Tibial nerve (tissue), 4 donors: ENCODE results near the gene SLC2A14. TPM values are rescaled to one million over a fixed set of nuclear protein-coding genes. Genes with fewer than 3 reads are reported as not detected.
"Not testable (repeated sequence)": the region's sequence is repeated elsewhere in the genome, so short reads cannot be mapped to it uniquely, and the experiment has no call there.

ENCODE experiments used
- DNase-seq, 2 donors: peaks; one replicate each; pipeline ENCODE4 v3.0.0-alpha.2; 2019; ENCODE audit warnings: low spot score in 2 of 2
- H3K27ac ChIP-seq, 4 donors: fragments of 200-600 bp; sonication (generic) in 3 of 4; one replicate each; pipeline ENCODE4 v1.5.1; 2017 to 2019; ENCODE audit warnings: mild to moderate bottlenecking in 1 of 4
- H3K27me3 ChIP-seq, 2 donors: fragments of 200-600 bp; sonication (generic) in 1 of 2; one replicate each; pipeline versions ENCODE4 v1.5.1 to v1.6.0; 2017 to 2019
- H3K36me3 ChIP-seq, 3 donors: fragments of 200-600 bp; sonication (generic); one replicate each; pipeline ENCODE4 v1.5.1; 2018 to 2019
- H3K4me1 ChIP-seq, 4 donors: fragments of 200-600 bp; sonication (generic) in 3 of 4; one replicate each; pipeline ENCODE4 v1.5.1; 2017 to 2019
- H3K4me3 ChIP-seq, 4 donors: fragments of 200-600 bp; sonication (generic) in 3 of 4; one replicate each; pipeline ENCODE4 v1.5.1; 2017 to 2019; ENCODE audit warnings: mild to moderate bottlenecking in 1 of 4, moderate library complexity in 1 of 4
- H3K9me3 ChIP-seq, 4 donors: fragments of 200-600 bp; sonication (generic) in 3 of 4; one replicate each; pipeline ENCODE4 v1.5.1; 2017 to 2019
- EP300 ChIP-seq, 2 donors: sonication (generic); formaldehyde crosslinking; IDR thresholded peaks; one replicate each; pipeline ENCODE4 v1.6.1; 2017; ENCODE audit warnings: antibody characterized with exemption in 2 of 2, mild to moderate bottlenecking in 1 of 2
- POLR2A ChIP-seq, 2 donors: fragments of 450-650 bp; IDR thresholded peaks; one replicate each; pipeline ENCODE4 v1.6.1; 2017; ENCODE audit warnings: antibody characterized with exemption in 2 of 2, mild to moderate bottlenecking in 2 of 2, moderate library complexity in 2 of 2
- WGBS, 2 donors: methylation state at CpG; one replicate each; pipeline ENCODE4 v1.1.5; 2018; 5-methylcytosine and 5-hydroxymethylcytosine counted together
- total RNA-seq, 4 donors: library from RNA; depleted of rRNA; stranded (reverse); fragments of >200 nt; gene quantifications; one replicate each; pipeline ENCODE4 v1.1.0, GENCODE V29; 2016
- TF ChIP-seq, protein P1 (sequence below), 5 experiments: fragments of 200-600 bp in 3 of 5; fragments of 450-650 bp in 2 of 5; sonication (generic) in 3 of 5; IDR thresholded peaks; one replicate each; pipeline ENCODE4 v1.5.1; 2016 to 2019; ENCODE audit warnings: antibody characterized with exemption in 5 of 5, mild to moderate bottlenecking in 3 of 5, moderate library complexity in 2 of 5

The SLC2A14 gene
- total RNA-seq, 4 donors from 2014 or later: 3.7 to 26.7 (median 4.4) TPM; not detected in 1

DNA sequence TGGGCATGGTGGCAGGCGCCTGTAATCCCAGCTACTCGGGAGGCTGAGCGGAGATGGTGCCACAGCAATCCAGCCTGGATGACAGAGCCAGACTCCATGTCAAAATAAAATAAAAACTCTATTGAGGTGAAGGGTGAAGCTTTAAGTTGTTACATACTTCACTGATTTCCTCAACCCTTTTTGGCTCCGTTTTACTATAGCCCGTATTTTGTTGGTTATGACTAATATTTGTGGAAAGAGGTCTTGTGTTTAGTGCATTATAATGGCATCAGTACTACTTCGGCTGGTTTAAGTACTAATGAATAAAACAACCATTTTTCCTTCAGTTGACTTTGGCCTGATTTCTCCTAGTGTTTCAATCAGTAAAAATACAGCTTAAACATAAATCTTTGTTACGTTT is 27.0 kb upstream of the SLC2A14 start:
- H3K36me3 ChIP-seq: no peaks in the 10 kb centered on the region
- H3K27ac ChIP-seq: no peak overlapping the region
- TF ChIP-seq, protein P1, sequence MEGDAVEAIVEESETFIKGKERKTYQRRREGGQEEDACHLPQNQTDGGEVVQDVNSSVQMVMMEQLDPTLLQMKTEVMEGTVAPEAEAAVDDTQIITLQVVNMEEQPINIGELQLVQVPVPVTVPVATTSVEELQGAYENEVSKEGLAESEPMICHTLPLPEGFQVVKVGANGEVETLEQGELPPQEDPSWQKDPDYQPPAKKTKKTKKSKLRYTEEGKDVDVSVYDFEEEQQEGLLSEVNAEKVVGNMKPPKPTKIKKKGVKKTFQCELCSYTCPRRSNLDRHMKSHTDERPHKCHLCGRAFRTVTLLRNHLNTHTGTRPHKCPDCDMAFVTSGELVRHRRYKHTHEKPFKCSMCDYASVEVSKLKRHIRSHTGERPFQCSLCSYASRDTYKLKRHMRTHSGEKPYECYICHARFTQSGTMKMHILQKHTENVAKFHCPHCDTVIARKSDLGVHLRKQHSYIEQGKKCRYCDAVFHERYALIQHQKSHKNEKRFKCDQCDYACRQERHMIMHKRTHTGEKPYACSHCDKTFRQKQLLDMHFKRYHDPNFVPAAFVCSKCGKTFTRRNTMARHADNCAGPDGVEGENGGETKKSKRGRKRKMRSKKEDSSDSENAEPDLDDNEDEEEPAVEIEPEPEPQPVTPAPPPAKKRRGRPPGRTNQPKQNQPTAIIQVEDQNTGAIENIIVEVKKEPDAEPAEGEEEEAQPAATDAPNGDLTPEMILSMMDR (IDR thresholded peaks at IDR 0.05): no peak
- TF ChIP-seq POLR2A (IDR thresholded peaks at IDR 0.05): no peak
- no peak for TF ChIP-seq EP300 (IDR thresholded peaks at IDR 0.05)
- no peak for DNase-seq
- H3K27me3 ChIP-seq: no peaks in the 10 kb centered on the region
- no peaks in the 10 kb centered on the region for H3K9me3 ChIP-seq
- no peaks in the 10 kb centered on the region for H3K4me1 ChIP-seq
- H3K4me3 ChIP-seq: no peak overlapping the region
- 78% methylated on average over 7 of the region's 7 CpGs for WGBS, 2 donors

DNA sequence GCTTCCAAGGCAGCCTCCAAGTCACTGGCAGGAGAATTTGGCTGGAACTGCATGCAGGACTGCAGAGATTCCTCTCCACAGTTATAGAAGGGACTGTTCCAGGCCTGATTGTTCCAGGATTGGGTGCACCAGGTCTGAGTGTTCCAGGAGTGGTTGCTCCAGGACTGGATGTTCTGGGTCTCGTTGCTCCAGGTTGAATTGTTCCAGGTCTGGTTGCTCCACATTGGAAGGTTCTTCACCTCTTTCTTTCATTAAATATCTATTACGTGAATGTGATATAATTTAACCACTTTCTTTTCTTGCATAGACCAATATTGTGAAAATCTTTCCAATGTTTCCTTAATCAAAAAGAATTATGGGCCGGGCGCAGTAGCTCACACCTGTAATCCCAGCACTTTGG is 24.0 kb upstream of the SLC2A14 start:
- not testable (repeated sequence) for H3K27ac ChIP-seq, H3K27me3 ChIP-seq, H3K36me3 ChIP-seq, H3K4me3 ChIP-seq, H3K4me1 ChIP-seq, DNase-seq, H3K9me3 ChIP-seq
- WGBS, 2 donors: 88 to 90% methylated on average over 4 of the region's 4 CpGs

DNA sequence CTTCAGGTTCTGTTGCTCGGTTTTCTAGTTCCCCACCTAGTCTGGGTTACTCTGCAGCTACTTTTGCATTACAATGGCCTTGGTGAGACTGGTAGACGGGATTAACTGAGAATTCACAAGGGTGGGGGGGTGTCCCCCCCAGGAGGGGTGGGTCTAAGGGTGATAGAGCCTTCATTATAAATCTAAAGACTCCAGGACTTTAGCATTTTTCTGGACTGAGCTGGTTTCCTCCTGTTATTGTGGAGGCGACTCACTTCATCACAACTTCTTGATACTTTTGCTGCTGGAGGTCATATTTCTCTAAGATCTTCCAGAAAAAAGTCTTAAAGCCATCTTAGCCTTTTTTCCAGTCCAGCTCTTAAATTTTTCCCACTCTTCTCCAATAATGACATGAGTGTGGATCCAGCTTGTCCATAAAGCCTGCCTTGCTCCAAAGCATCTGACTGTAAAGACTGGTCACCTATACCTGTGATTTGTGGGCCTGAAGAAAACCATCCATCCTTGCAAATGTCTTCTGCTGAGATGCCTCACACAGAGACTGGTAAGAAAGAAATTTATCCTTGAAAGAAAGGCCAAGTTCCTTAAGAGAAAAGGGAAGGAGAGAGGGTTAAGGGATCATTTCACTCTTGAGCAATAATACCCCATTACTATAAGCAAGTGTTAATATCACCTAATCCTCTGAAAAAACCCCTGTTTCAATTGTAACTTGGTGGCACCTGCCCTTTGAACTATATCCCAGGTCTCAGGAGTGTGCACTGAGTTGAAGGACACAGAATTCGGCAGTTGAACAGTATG is 19.7 kb upstream of the SLC2A14 start:
- WGBS, 2 donors: 68 to 75% methylated on average over 4 of the region's 4 CpGs
- H3K27me3 ChIP-seq: no peaks in the 10 kb centered on the region
- H3K9me3 ChIP-seq: no peaks in the 10 kb centered on the region
- H3K4me1 ChIP-seq: peaks cover 0 to 7% (median 0%) of the 10 kb centered on the region in 4 donors
- no peak for DNase-seq
- no peak overlapping the region for H3K4me3 ChIP-seq
- no peak overlapping the region for H3K27ac ChIP-seq
- TF ChIP-seq POLR2A (IDR thresholded peaks at IDR 0.05): no peak
- TF ChIP-seq EP300 (IDR thresholded peaks at IDR 0.05): no peak
- TF ChIP-seq, protein P1 (IDR thresholded peaks at IDR 0.05): no peak
- no peaks in the 10 kb centered on the region for H3K36me3 ChIP-seq

DNA sequence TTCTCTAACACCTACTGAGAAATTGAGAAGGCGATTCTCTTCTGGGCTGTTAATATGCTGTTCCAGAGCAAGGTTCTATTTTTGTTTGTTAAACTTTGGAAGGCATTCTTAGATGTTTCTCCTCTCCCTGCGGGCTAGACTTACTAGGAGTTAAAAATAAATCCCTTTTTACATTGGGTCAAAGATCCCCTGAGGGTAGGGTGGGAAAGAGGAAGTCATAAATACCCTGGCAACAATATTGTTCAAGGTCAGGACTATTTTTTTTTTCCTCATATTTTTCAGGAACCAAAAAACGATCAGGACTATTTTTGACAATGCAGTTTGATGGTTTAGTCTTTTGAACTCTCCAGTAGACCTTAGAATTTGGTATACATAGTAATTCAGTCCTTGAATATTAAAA is 12.0 kb upstream of the SLC2A14 start:
- no peaks in the 10 kb centered on the region for H3K36me3 ChIP-seq
- no peak overlapping the region for H3K27ac ChIP-seq
- peaks cover 0 to 4% (median 0%) of the 10 kb centered on the region in 4 donors for H3K4me1 ChIP-seq
- no peak overlapping the region for H3K4me3 ChIP-seq
- WGBS, 2 donors: 16 to 17% methylated on average over 3 of the region's 3 CpGs
- no peak for DNase-seq
- no peaks in the 10 kb centered on the region for H3K9me3 ChIP-seq
- TF ChIP-seq EP300 (IDR thresholded peaks at IDR 0.05) (no peak), POLR2A (IDR thresholded peaks at IDR 0.05) (no peak)
- TF ChIP-seq, protein P1 (IDR thresholded peaks at IDR 0.05): no peak
- H3K27me3 ChIP-seq: no peaks in the 10 kb centered on the region

DNA sequence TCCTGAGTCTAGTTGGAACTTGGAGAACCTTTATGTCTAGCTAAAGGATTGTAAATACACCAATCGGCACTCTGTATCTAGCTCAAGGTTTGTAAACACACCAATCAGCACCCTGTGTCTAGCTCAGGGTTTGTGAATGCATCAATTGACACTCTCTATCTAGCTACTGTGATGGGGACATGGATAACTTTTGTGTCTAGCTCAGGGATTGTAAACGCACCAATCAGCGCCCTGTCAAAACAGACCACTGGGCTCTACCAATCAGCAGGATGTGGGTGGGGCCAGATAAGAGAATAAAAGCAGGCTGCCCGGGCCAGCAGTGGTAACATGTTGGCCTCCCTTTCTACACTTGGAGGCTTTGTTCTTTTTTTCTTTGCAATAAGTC is 9.0 kb upstream of the SLC2A14 start:
- not testable (repeated sequence) for H3K27ac ChIP-seq, DNase-seq, H3K4me1 ChIP-seq, H3K9me3 ChIP-seq, H3K27me3 ChIP-seq, H3K36me3 ChIP-seq, H3K4me3 ChIP-seq
- 79 to 86% methylated on average over 4 of the region's 4 CpGs for WGBS, 2 donors

DNA sequence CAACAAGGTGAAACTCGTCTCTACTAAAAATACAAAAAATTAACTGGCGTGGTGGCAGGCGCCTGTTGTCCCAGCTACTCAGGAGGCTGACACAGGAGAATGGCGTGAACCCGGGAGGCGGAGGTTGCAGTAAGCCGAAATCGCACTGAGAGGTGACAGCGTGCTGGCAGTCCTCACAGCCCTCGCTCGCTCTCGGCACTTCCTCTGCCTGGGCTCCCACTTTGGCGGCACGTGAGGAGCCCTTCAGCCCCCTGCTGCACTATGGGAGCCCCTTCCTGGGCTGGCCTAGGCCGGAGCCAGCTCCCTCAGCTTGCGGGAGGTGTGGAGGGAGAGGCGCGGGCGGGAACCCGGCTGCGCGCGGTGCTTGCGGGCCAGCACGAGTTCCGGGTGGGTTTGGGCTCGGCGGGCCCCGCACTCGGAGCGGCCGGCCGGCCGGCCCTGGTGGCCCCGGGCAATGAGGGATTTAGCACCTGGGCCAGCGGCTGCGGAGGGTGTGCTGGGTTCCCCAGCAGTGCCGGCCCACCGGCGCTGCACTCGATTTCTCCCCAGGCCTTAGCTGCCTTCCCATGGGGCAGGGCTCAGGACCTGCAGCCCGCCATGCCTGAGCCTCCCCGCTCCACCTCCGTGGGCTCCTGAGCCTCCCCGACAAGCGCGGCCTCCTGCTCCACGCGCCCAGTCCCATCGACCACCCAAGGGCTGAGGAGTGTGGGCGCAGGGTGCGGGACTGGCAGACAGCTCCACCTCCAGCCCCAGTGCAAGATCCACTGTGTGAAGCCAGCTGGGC is 8.4 kb upstream of the SLC2A14 start:
- H3K36me3 ChIP-seq, DNase-seq, H3K27me3 ChIP-seq, H3K4me3 ChIP-seq, H3K4me1 ChIP-seq, H3K27ac ChIP-seq, H3K9me3 ChIP-seq: not testable (repeated sequence)
- WGBS, 2 donors: 93% methylated on average over 39 to 48 of the region's 52 CpGs
